ENCODE measurements around the gene PNPLA5. TPM values are rescaled to one million over a fixed set of nuclear protein-coding genes. Genes with fewer than 3 reads are reported as not detected.
"Not testable (repeated sequence)": the region's sequence is repeated elsewhere in the genome, so short reads cannot be mapped to it uniquely, and the experiment has no call there.

PNPLA5 gene
- total RNA-seq, 2 donors from 2014 or later, result not detected

DNA sequence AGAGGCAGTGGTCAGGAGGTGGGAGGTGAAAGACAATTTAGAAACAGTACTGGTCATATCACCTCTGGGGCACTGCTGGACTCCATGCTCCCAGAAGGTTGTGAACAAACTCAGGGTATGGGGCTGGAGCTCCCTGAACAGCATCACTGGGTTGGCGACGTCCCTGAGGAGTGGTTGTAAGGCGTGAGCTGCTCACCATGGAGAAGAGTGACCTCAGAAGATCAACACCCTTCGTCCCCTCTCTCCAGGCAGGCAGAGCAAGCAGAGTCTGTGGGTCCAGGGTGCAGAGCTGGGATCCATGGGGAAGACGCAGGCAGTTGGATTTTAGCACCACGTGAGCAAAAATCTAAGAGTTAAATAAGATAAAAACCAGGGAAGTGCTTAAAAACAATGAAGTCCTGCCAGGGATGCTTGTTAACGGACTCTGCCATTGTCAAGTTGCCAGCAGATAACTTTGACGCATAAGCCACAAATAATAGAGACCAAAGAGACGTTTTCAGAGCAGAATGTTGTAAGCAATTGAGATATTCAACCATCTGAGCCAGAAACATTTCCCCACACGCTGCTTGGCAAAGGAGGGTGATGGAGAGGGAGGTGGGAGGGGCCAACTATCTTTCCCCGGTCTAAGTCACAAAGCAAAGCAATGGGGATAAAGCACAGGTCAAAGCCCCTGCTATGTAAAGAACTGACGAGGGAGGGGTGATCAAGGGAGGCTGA lies 13.6 kb downstream of the PNPLA5 start:
- Histone ChIP-seq H3K36me3 (no peaks in the 10 kb centered on the region), H3K4me3 (no peak overlapping the region), H3K27me3 (replicated peaks; ENCODE audit: insufficient read depth) (no peaks in the 10 kb centered on the region), H3K27ac (no peak overlapping the region), H3K9me3 (no peaks in the 10 kb centered on the region), H3K4me1 (ENCODE audit: control insufficient read depth in 1 of 2, low read depth in 2 of 2) (no peaks in the 10 kb centered on the region)
- ATAC-seq (ENCODE audit: insufficient number of reproducible peaks, low FRiP score, low read depth) (no peak), DNase-seq (ENCODE audit: low spot score) (no peak)
- TF ChIP-seq, protein P1, sequence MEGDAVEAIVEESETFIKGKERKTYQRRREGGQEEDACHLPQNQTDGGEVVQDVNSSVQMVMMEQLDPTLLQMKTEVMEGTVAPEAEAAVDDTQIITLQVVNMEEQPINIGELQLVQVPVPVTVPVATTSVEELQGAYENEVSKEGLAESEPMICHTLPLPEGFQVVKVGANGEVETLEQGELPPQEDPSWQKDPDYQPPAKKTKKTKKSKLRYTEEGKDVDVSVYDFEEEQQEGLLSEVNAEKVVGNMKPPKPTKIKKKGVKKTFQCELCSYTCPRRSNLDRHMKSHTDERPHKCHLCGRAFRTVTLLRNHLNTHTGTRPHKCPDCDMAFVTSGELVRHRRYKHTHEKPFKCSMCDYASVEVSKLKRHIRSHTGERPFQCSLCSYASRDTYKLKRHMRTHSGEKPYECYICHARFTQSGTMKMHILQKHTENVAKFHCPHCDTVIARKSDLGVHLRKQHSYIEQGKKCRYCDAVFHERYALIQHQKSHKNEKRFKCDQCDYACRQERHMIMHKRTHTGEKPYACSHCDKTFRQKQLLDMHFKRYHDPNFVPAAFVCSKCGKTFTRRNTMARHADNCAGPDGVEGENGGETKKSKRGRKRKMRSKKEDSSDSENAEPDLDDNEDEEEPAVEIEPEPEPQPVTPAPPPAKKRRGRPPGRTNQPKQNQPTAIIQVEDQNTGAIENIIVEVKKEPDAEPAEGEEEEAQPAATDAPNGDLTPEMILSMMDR (IDR thresholded peaks at IDR 0.05), result no peak

DNA sequence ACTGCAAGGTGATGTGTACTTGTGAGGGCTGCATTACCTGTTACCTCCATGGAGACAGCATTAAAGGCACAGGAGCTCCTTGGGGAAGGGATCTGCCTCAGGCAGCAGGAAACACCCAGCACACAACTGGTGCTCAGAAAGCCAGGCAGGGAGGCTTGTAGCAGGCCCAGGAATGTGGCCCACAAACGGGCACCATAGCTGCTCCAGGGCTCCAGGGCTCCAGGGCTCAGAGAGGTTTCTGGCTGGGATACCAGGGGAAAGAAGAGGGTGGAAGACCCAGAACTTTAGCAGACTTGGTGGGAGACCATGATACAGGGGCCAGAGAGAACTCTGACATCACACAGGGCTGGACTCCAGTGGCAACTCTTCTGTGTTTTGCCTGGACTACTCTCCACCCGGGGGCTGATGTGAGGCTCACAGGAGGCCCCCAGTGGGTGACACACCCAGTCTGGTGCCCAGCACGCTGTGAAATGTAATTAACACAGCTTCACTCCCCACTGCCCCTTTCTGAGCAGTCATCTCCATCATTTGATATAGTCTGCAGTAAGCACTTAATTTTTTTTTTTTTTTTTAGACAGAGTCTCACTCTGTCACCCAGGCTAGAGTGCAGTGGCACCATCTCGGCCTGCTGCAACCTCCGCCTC lies 14.8 kb downstream of the PNPLA5 start:
- DNase-seq (ENCODE audit: low spot score), result no peak
- TF ChIP-seq, protein P1 (IDR thresholded peaks at IDR 0.05), result no peak

DNA sequence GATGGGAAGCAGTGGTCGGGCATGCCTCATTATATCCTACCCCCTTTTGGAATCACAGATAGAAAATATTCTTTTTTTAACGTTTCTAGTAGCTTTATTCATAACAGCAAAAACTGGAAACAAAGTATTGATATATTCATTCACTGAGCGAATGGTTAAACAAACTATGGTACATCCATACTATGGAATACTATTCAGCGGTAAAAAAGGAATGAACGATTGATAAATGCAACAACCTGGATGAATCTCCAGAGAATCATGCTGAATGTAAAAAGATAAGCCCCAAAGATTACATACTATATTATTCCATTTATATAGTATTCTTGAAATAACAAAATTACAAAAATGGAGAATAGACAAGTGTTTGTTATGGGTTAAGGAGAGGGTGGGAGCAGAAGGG lies 22.0 kb downstream of the PNPLA5 start:
- Histone ChIP-seq H3K4me1 (ENCODE audit: control insufficient read depth in 1 of 2, low read depth in 2 of 2) (no peaks in the 10 kb centered on the region), H3K27me3 (replicated peaks; ENCODE audit: insufficient read depth) (no peaks in the 10 kb centered on the region), H3K36me3 (no peaks in the 10 kb centered on the region), H3K9me3 (no peaks in the 10 kb centered on the region), H3K27ac (no peak overlapping the region), H3K4me3 (no peak overlapping the region)
- DNase-seq (ENCODE audit: low spot score), result no peak
- no peak for ATAC-seq (ENCODE audit: insufficient number of reproducible peaks, low FRiP score, low read depth)
- TF ChIP-seq, protein P1 (IDR thresholded peaks at IDR 0.05), result no peak

More for the DNA sequence above, 14.8 kb downstream of the PNPLA5 start:
- H3K4me3 ChIP-seq, result no peak overlapping the region
- no peaks in the 10 kb centered on the region for H3K27me3 ChIP-seq (replicated peaks; ENCODE audit: insufficient read depth)
- no peaks in the 10 kb centered on the region for H3K4me1 ChIP-seq (ENCODE audit: control insufficient read depth in 1 of 2, low read depth in 2 of 2)
- no peaks in the 10 kb centered on the region for H3K36me3 ChIP-seq
- H3K9me3 ChIP-seq, result no peaks in the 10 kb centered on the region
- no peak overlapping the region for H3K27ac ChIP-seq
- ATAC-seq (ENCODE audit: insufficient number of reproducible peaks, low FRiP score, low read depth), result no peak

DNA sequence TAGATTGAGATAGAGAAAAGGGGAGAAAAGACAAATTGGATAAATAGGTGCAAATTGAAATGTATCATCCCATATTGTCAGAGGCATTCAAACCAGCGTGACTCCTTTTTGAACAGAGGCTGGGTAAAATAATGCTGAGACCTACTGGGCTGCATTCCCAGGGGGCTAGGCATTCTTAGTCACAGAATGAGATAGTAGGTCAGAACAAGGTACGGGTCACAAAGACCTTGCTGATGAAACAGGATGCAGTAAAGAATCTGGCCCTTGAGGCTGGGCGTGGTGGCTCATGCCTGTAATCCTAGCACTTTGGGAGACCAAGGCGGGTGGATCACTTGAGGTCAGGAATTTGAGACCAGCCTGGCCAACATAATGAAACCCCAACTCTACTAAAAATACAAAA lies 22.8 kb downstream of the PNPLA5 start:
- H3K27ac ChIP-seq; DNase-seq (ENCODE audit: low spot score); H3K4me1 ChIP-seq (ENCODE audit: control insufficient read depth in 1 of 2, low read depth in 2 of 2); H3K4me3 ChIP-seq; ATAC-seq (ENCODE audit: insufficient number of reproducible peaks, low FRiP score, low read depth); H3K27me3 ChIP-seq (replicated peaks; ENCODE audit: insufficient read depth); H3K36me3 ChIP-seq; H3K9me3 ChIP-seq: not testable (repeated sequence)

DNA sequence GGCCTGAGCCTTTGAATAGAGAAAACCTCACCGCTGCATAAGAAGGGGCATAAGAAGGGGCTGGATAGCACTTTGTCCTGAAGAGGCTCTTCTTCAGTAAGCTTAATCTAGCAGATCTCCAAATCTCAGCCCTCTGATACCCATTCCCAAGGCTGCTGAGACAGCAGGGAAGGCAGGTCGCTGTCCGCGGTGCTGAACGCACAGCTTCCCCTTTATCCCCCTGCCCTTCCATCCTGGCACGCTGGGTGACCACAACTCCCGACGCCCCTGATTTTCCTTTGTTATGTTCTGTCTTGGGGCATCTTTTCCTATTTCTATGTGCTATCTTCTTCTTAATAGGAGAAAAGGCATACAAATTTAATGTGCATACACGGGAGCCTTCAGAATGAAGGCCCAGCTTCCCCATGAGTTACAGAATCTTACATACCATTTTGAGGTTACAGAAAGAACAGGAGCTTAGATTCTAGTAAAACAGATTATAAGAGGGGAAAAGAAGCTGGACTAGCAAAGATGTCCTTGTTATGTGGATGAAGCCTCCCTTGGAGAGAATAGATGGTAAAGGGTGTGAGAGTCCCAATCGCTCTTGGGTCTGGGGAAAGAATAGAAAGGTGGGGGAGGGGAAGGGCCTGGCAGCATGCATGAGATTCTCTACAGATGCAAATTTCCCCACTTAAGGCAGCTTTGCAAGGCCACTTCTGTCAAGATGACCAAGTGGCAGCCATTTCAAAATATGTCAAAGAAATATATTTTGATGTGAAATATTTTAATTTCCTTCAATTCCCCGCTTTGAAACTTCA lies 23.8 kb downstream of the PNPLA5 start:
- TF ChIP-seq, protein P1 (IDR thresholded peaks at IDR 0.05), result no peak
- ATAC-seq (ENCODE audit: insufficient number of reproducible peaks, low FRiP score, low read depth) (no peak), DNase-seq (ENCODE audit: low spot score) (no peak)
- no peaks in the 10 kb centered on the region for H3K4me1 ChIP-seq (ENCODE audit: control insufficient read depth in 1 of 2, low read depth in 2 of 2)
- H3K36me3 ChIP-seq, result no peaks in the 10 kb centered on the region
- H3K4me3 ChIP-seq, result no peak overlapping the region
- no peaks in the 10 kb centered on the region for H3K9me3 ChIP-seq
- H3K27ac ChIP-seq, result no peak overlapping the region
- H3K27me3 ChIP-seq (replicated peaks; ENCODE audit: insufficient read depth), result no peaks in the 10 kb centered on the region
